ENCODE results near the gene GUCY1A2. TPM values are rescaled to one million over a fixed set of nuclear protein-coding genes. Genes with fewer than 3 reads are reported as not detected.

GUCY1A2 gene
- total RNA-seq, 1 donor from 2014 or later = 0.78 TPM

GRCh38 chr11:106983991-106984390 lies 34.3 kb downstream of the GUCY1A2 start:
- no peaks in the 10 kb centered on the region for H3K36me3 Mint-ChIP-seq (ENCODE audit: unreplicated experiment)
- DNase-seq (ENCODE audit: extremely low spot score, unreplicated experiment) = no peak
- no peak for TF ChIP-seq CTCF (IDR thresholded peaks at IDR 0.05)
- H3K27me3 Mint-ChIP-seq (ENCODE audit: unreplicated experiment) = no peaks in the 10 kb centered on the region
- H3K27ac Mint-ChIP-seq (ENCODE audit: unreplicated experiment) = no peak overlapping the region
- H3K4me1 Mint-ChIP-seq (ENCODE audit: unreplicated experiment) = peaks cover 23% of the 10 kb centered on the region
- H3K9me3 Mint-ChIP-seq (ENCODE audit: unreplicated experiment) = no peaks in the 10 kb centered on the region
- no peak overlapping the region for H3K4me3 Mint-ChIP-seq (ENCODE audit: unreplicated experiment)

DNA sequence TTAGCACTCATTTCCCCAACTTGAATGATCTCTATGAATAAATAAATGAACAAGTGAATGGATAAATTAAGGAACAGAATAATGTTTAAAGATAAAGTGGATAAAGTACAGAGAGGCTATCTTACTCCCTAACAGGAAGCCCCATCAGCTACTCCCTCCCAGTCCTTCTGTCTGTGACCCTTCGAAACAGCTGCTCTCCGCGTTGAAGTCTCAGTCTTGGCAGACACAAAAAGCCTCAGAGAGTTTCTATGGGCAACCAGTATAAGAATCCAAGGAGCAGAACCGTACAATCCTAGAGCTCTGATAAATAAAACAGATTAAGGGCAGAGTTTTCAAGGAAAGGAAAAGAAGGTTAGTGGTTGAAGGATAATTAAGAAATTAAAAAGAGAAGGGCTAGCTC lies 35.0 kb downstream of the GUCY1A2 start:
- Mint-ChIP-seq H3K4me3 (ENCODE audit: unreplicated experiment) (no peak overlapping the region), H3K27me3 (ENCODE audit: unreplicated experiment) (no peaks in the 10 kb centered on the region), H3K27ac (ENCODE audit: unreplicated experiment) (no peak overlapping the region), H3K9me3 (ENCODE audit: unreplicated experiment) (no peaks in the 10 kb centered on the region), H3K36me3 (ENCODE audit: unreplicated experiment) (no peaks in the 10 kb centered on the region), H3K4me1 (ENCODE audit: unreplicated experiment) (peaks cover 16% of the 10 kb centered on the region)
- DNase-seq (ENCODE audit: extremely low spot score, unreplicated experiment) = no peak
- TF ChIP-seq CTCF (IDR thresholded peaks at IDR 0.05) = no peak

DNA sequence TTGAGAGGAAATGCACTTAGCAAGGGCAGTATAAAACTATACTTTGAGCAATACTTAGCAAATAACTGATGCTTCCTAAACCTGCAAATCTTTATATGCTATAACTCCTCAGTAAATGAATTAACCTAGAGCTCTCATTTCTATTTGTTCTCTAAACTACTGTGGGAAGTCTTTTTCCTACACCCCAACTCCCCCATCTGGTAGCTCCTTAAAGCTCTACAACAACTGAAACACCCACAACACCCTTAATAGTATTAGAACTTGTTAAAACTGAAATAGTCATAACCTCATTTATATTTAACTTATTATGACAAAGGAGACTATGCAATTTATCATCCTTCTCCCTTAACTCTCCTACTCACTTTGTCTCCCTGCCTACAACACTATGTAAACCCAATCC lies 43.4 kb downstream of the GUCY1A2 start:
- H3K4me3 Mint-ChIP-seq (ENCODE audit: unreplicated experiment) = no peak overlapping the region
- H3K27ac Mint-ChIP-seq (ENCODE audit: unreplicated experiment) = no peak overlapping the region
- no peaks in the 10 kb centered on the region for H3K9me3 Mint-ChIP-seq (ENCODE audit: unreplicated experiment)
- peaks cover 6% of the 10 kb centered on the region for H3K27me3 Mint-ChIP-seq (ENCODE audit: unreplicated experiment)
- DNase-seq (ENCODE audit: extremely low spot score, unreplicated experiment) = no peak
- H3K4me1 Mint-ChIP-seq (ENCODE audit: unreplicated experiment) = peaks cover 10% of the 10 kb centered on the region
- no peaks in the 10 kb centered on the region for H3K36me3 Mint-ChIP-seq (ENCODE audit: unreplicated experiment)
- peak; percentile 16 for TF ChIP-seq CTCF (IDR thresholded peaks at IDR 0.05)

DNA sequence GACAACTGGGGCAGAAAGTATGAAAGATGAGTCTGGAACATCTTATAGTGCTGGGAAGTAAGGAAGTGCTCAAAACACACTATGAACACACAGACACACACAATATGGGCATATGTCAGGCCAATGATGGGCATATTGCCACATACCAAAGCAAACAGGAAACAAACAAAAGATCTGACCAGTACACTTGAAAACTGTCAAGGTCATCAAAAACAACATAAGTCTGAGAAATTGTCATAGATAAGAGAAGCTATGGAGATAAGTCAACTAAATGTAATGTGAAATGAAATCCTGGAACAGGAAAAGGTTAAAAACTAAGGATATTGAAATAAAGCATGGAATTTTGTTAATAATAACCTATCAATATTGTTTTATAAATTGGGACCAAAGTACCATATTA lies 46.4 kb downstream of the GUCY1A2 start:
- Mint-ChIP-seq H3K9me3 (ENCODE audit: unreplicated experiment) (no peaks in the 10 kb centered on the region), H3K36me3 (ENCODE audit: unreplicated experiment) (no peaks in the 10 kb centered on the region), H3K4me1 (ENCODE audit: unreplicated experiment) (peaks cover 12% of the 10 kb centered on the region), H3K27ac (ENCODE audit: unreplicated experiment) (no peak overlapping the region), H3K4me3 (ENCODE audit: unreplicated experiment) (no peak overlapping the region), H3K27me3 (ENCODE audit: unreplicated experiment) (peaks cover 6% of the 10 kb centered on the region)
- no peak for DNase-seq (ENCODE audit: extremely low spot score, unreplicated experiment)
- TF ChIP-seq CTCF (IDR thresholded peaks at IDR 0.05) = no peak

DNA sequence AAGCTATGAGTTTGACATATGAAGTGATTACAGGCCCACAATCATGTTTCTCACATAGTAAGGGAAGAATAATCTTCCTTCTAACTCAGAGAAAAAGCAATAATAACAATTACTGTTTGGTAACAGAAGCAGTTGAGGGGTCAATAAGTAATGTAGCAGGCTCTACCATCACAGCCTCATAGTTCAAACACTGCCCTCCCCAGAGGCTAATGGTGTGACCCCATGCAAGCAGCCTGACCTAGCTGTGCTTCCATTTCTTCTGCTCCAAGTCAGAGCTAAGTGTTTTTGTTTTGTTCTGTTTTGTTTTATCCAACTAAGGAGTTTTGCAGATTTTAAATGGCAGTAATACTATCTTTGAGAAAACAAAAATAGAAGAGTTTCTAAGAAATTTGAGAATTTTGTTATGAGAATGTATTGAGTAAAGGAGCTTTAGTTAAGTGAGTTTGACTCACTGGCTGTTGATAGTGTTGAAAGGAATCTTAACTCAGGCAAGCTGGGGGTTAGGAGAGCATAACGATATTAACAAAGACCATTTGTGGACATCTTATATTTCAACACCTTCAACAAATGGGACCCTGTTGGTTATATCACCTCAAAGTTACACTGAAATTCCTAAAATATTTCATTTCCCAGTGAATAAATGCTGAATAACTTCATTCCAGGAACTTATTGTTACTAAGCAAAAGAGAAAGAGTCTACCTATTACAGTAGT lies 48.5 kb downstream of the GUCY1A2 start:
- Mint-ChIP-seq H3K4me1 (ENCODE audit: unreplicated experiment) (peaks cover 12% of the 10 kb centered on the region), H3K27ac (ENCODE audit: unreplicated experiment) (no peak overlapping the region), H3K4me3 (ENCODE audit: unreplicated experiment) (no peak overlapping the region), H3K9me3 (ENCODE audit: unreplicated experiment) (no peaks in the 10 kb centered on the region), H3K36me3 (ENCODE audit: unreplicated experiment) (no peaks in the 10 kb centered on the region), H3K27me3 (ENCODE audit: unreplicated experiment) (peaks cover 3% of the 10 kb centered on the region)
- TF ChIP-seq CTCF (IDR thresholded peaks at IDR 0.05) = no peak
- DNase-seq (ENCODE audit: extremely low spot score, unreplicated experiment) = no peak

All from osteocyte (in vitro differentiated cells).